T1000 (cell line): ENCODE results near the gene ITPK1.

Experiments used
- DNase-seq: peaks from one replicate; lab custom pipeline; 2025; ENCODE audit warnings: mixed read lengths; lab: John Stamatoyannopoulos, UW

The ITPK1 gene

DNA sequence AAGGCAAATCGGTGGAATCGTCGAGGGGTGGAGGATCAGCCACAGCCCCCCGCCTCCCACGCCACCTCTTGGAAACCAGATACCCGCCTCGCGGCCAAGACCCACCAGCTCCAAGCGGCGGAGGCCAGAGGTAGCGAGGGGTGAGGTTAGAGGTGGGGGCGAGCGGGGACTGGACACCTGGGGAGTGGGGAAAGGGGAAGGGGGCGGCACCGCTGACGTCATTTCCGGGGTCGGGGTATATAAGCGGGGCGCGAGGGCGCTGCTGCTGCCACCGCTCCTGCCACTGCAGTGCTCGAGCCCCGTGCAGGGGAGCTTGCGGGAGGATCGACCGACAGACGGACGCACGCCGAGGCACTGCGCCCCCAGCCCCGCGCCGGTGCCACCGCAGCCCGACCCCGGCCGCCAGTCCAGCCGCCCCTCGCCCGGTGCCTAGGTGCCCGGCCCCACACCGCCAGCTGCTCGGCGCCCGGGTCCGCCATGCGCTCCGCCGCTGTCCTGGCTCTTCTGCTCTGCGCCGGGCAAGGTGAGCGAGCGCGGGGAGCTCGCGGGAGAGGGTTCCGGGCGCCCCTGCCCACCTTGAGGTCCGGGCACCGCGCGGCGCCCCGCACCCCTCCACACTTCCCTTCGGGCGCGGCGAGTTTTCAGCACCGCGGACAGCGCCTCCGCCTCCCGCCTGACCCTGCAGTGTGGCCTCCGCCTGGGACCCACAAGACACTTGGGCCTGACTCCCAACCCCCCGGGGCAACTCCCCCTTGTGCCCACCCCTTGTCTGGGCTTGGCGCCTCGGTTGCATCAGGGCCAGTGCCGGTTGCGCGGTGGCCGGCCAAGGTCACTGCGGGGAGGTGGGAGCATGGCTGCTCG is 192.6 kb downstream of the ITPK1 start, which contains the start of gene CHGA:
CHGA (plus strand) TSS at position 268 of the 861 bp plus-strand sequence; CDS start at position 478, 210 bp downstream.
- no peak for DNase-seq

DNA sequence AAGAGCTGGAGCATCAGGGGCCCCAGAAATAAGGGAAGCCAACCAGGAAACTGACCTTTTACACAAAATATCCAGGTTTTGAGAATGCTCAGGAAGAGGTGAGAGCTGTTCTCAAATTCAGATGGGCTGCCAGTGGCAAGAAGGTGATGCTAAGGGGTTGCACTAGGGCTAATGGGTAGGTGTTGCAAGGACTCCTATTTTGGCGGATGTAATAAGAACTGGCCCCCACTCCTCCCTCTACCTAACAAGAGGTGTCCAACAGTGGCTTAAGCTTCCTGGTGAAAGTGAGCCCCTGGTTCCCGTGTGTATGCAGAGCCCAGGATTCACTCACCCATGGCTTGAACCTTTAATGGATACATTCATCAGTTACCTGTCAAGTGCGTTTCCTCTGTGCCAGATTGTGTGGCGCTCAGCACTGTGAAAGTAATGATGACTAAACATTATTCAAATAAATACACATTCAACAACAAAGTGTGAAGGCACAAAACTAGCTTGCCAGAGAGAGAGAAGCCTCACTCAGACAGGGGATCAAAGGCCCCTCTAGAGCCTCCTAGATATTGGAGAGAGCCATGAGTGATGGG is 193.5 kb downstream of the ITPK1 start:
- DNase-seq, result no peak

- no peak for DNase-seq
These were observed 195.7 kb downstream of the ITPK1 start for GRCh38 chr14:92920001-92920400.

DNA sequence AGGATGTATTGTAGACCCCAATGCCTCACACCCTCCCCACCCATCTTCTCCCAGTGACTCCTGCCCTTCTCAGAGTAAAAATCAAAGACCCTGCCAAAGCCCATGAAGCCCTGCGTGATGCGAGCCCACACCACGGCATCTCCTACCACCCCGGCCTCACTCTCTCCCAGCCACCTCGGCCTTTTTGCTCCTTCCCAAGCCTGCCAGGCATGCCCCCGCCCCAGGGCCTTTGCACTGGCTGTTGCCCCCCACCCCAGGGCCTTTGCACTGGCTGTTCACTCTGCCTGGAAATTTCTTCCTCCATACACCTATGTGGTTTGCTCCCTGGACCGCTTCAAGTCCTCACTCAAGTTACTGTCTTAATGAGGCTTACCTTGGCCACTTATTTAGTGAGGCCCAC is 197.8 kb downstream of the ITPK1 start:
- DNase-seq, result no peak

- DNase-seq, result no peak
These were observed 198.4 kb downstream of the ITPK1 start for GRCh38 chr14:92917041-92917940.

- DNase-seq, result no peak
These were observed 199.5 kb downstream of the ITPK1 start for GRCh38 chr14:92916201-92916600.

DNA sequence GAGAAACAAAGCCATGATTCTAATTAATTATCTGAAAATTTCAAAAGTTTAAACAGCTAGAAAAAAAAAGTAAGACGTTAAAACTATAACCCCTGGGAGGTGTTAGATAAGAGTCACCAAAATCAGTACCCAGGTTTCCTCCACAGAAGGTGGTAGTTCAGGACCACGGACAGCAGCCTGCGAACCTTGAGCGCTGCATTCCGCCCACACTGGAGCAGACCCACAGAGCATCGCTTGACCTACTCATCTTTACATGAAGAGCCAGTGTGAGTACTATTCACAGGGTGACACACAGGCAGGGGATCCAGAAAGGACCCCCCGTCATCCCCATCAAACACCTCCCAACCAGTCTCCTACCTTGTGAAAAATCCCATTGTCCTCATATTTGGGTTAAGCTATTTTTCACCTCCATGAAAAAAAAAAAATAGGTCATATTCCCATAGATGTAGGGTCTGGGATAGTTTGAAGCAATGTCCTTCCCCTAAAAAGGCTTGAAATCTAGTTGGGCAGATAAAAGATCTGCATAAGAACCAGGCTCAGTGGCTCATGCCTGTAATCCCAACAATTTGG is 201.6 kb downstream of the ITPK1 start:
- no peak for DNase-seq

DNA sequence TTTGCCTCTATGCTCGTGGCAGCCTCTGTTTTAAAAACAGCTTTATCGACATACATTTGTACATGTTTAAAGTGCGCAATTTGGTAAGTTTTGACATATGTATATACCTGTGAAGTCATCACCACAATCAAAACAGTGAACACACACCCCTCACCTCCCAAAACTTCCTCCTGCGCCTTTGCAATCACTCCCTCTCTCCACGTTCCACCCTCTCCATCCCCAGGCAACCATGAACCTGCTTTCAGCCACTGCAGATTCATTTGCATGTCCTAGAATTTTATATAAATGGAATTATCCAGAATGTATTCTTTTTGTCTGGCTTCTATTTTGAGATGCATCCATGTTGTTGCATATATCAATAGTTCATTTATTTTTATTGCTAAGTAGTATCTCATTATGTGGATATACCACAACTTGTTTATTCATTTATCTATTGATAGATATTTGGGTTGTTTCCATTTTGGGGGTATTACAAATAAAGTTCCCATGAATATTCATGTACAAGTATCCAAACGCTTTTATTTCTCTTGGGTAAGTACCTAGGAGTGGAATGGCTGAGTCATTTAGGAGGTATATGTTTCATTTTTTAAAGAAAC is 208.3 kb downstream of the ITPK1 start:
- no peak for DNase-seq

DNA sequence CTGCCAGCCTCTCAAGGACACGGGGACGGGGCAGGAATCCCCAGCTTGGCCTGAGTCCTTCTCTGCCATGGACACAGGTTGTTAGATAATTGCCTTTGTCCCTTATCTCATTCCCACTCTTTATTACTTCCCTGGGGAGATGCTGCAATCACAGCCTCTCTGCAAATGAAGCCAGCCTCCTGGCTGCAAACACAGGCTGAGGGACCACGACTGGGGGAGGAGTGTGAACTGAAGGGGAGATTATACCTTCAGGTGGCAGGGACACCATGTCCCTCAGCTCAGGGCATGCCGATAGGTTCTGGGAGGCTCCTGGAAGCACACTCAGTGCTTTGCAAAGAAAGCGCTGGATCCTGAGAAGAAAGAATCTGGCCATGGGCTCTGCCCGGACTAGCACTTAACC is 208.9 kb downstream of the ITPK1 start:
- DNase-seq, result no peak

GRCh38 chr14:92906420-92906819 is 209.3 kb downstream of the ITPK1 start:
- no peak for DNase-seq

GRCh38 chr14:92905667-92906066 is 210.1 kb downstream of the ITPK1 start:
- DNase-seq, result no peak

GRCh38 chr14:92903359-92903758 is 212.4 kb downstream of the ITPK1 start:
- DNase-seq, result no peak

GRCh38 chr14:92902726-92903125 is 213.0 kb downstream of the ITPK1 start:
- no peak for DNase-seq

GRCh38 chr14:92902191-92902590 is 213.5 kb downstream of the ITPK1 start:
- DNase-seq, result no peak

DNA sequence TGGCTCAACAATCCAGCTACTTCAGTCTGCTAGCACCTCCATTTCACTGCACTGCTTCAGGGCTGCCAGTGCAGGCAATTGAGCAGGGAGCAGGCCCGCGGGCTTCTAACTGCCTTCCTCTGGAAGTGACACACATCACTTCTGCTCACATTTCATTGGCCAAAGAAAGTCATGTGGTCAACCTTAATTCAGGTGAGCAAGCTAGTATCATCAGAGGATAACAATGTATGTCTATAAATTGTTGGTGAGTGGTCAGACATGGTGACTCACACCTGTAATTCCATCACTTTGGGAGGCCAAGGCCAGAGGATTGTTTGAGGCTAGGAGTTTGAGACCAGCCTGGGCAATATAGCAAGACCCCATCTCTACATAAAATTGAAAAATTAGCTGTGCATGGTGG is 215.1 kb downstream of the ITPK1 start:
- DNase-seq, result no peak

- no peak for DNase-seq
These were observed 217.1 kb downstream of the ITPK1 start for GRCh38 chr14:92898566-92899131.

- no peak for DNase-seq
These were observed 217.7 kb downstream of the ITPK1 start for GRCh38 chr14:92897922-92898565.

- DNase-seq, result no peak
These were observed 220.3 kb downstream of the ITPK1 start for GRCh38 chr14:92895352-92895878.

- no peak for DNase-seq
These were observed 223.1 kb downstream of the ITPK1 start for GRCh38 chr14:92892589-92892988.

GRCh38 chr14:92890830-92891588 is 224.7 kb downstream of the ITPK1 start:
- DNase-seq, result no peak
